ENCODE results near the gene SYNGR3.

DNA sequence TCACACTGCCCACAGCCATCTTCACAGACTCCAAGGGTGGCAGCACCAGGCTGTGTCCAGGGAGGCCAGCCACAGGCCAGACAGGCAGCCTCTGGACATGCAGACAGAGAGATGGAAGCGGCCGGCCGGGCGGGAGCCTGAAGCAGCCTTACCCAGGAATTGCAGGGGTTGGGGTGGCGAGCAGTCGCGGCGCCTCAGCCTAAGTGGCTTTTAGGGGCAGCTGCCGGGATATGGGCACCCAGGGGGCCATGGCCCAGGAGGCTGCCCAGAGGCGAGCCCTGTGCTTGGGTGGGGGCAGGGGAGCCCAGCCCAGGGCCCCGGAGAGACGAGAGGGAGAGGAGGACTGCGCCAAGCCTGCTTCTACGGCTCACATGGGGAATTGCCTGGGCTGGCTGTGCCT is 35.5 kb downstream of the SYNGR3 start:
- TF ChIP-seq, protein P1, sequence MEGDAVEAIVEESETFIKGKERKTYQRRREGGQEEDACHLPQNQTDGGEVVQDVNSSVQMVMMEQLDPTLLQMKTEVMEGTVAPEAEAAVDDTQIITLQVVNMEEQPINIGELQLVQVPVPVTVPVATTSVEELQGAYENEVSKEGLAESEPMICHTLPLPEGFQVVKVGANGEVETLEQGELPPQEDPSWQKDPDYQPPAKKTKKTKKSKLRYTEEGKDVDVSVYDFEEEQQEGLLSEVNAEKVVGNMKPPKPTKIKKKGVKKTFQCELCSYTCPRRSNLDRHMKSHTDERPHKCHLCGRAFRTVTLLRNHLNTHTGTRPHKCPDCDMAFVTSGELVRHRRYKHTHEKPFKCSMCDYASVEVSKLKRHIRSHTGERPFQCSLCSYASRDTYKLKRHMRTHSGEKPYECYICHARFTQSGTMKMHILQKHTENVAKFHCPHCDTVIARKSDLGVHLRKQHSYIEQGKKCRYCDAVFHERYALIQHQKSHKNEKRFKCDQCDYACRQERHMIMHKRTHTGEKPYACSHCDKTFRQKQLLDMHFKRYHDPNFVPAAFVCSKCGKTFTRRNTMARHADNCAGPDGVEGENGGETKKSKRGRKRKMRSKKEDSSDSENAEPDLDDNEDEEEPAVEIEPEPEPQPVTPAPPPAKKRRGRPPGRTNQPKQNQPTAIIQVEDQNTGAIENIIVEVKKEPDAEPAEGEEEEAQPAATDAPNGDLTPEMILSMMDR (IDR thresholded peaks at IDR 0.05), result no peak
- TF ChIP-seq POLR2A (IDR thresholded peaks at IDR 0.05) (no peak), POLR2AphosphoS5 (IDR thresholded peaks at IDR 0.05) (no peak)

Data from prostate gland (tissue), 2 donors.